ENCODE data around the gene CACNG1.

Gene CACNG1

GRCh38 chr17:67105213-67105612 lies 60.9 kb downstream of the CACNG1 start:
- TF ChIP-seq CTCF (IDR thresholded peaks at IDR 0.05; ENCODE audit: unreplicated experiment in 3 of 3) = no peak
- Mint-ChIP-seq H3K4me3 (no peak overlapping the region), H3K36me3 (ENCODE audit: low read depth) (peaks cover 57% of the 10 kb centered on the region), H3K4me1 (peaks cover 9% of the 10 kb centered on the region), H3K27ac (no peak overlapping the region), H3K9me3 (no peaks in the 10 kb centered on the region), H3K27me3 (ENCODE audit: low read depth) (no peaks in the 10 kb centered on the region)
